Measurements from ENCODE around the gene MTMR2. TPM values are rescaled to one million over a fixed set of nuclear protein-coding genes. Genes with fewer than 3 reads are reported as not detected.

MTMR2 gene
- total and polyA plus RNA-seq, 10 of the 15 experiments (the other 5 are each of a cell fraction or from before 2014, with no cell fraction given), result 7.6 to 46.6 (median 22.5) TPM

- Histone ChIP-seq H3K36me3 (ENCODE audit: control insufficient read depth in 2 of 2, insufficient read depth in 2 of 2, low read length in 1 of 2) (peaks cover 1 to 13% of the 10 kb centered on the region in 2 experiments; a peak in 2 of 4 replicates), H4K20me1 (ENCODE audit: control insufficient read depth, insufficient read depth) (no peaks in the 10 kb centered on the region), H3K4me1 (ENCODE audit: control insufficient read depth, insufficient read depth, low read length) (no peaks in the 10 kb centered on the region), H3K4me2 (ENCODE audit: control insufficient read depth, insufficient read depth) (no peak overlapping the region), H3K4me3 (no peak overlapping the region), H3K27me3 (replicated peaks in 1 of 2; ENCODE audit: control insufficient read depth in 2 of 2, insufficient read depth in 2 of 2, low read length in 1 of 2) (no peaks in the 10 kb centered on the region), H2AFZ (ENCODE audit: control insufficient read depth, low read depth, low read length) (no peak overlapping the region), H3K9ac (ENCODE audit: control insufficient read depth, insufficient read depth, low read length) (no peak overlapping the region), H3K27ac (ENCODE audit: control insufficient read depth, insufficient read depth) (no peak overlapping the region), H3K79me2 (ENCODE audit: control insufficient read depth, insufficient read depth, low read length) (no peaks in the 10 kb centered on the region), H3K9me3 (replicated peaks; ENCODE audit: control insufficient read depth, insufficient read depth, low read length) (no peaks in the 10 kb centered on the region)
- 100% methylated on average over 1 of the region's 1 CpG for WGBS (ENCODE audit: insufficient coverage, insufficient replicate concordance, low lambda C conversion rate, missing lambda C conversion rate)
- SMC1A ChIA-PET (ENCODE audit: uncharacterized antibody, unreplicated experiment), result interaction anchor here (0.6 to 1.7 kb wide), 8 partner anchors 8 to 613 kb away, joined by 3 to 6 read pairs (median 3); partner anchors contain the start of gene MAML2
- POLR2A ChIA-PET, result interaction anchor here (0.7 kb wide), 1 partner anchor 157 kb away, joined by 9 read pairs; no protein-coding TSS in a partner anchor
- BruUV-seq (replicated peaks), result no TSS peak
- CTCF ChIA-PET, result interaction anchor here (1.1 to 1.8 kb wide), 3 partner anchors 9 to 549 kb away, joined by 4 to 9 read pairs (median 7); no protein-coding TSS in a partner anchor
- DNase-seq (ENCODE audit: low read depth, low spot score), result no peak
- no peak for ATAC-seq
- no peak for FAIRE-seq
- intact Hi-C loops (cut with micrococcal nuclease; ENCODE audit: unreplicated experiment), result no loop called here
- RAD21 ChIA-PET (ENCODE audit: unreplicated experiment), result interaction anchor here (0.7 to 1.3 kb wide), 5 partner anchors 9 to 581 kb away, joined by 3 to 5 read pairs (median 3); partner anchors contain the start of gene MAML2
- in situ Hi-C loops (cut with MboI), result no loop called here
- TF ChIP-seq ZSCAN29 (IDR thresholded peaks at IDR 0.05) (no peak), RELB (IDR thresholded peaks at IDR 0.05; ENCODE audit: low read depth) (no peak), ZBTB33 (IDR thresholded peaks at IDR 0.05) (no peak), NBN (IDR thresholded peaks at IDR 0.05) (no peak), ATF3 (IDR thresholded peaks at IDR 0.05; ENCODE audit: borderline replicate concordance, extremely low read depth, low read depth, low read length) (no peak), MYC (IDR thresholded peaks at IDR 0.05; ENCODE audit: insufficient read depth, insufficient read length, insufficient replicate concordance, low read length, severe bottlenecking) (no peak), E2F4 (IDR thresholded peaks at IDR 0.05; ENCODE audit: low read depth, low read length) (no peak), HDAC6 (IDR thresholded peaks at IDR 0.05; ENCODE audit: unreplicated experiment) (no peak), KDM1A (IDR thresholded peaks at IDR 0.05; ENCODE audit: borderline replicate concordance) (no peak), CEBPZ (IDR thresholded peaks at IDR 0.05; ENCODE audit: low read depth, low read length) (no peak), NRF1 (conservative IDR thresholded peaks at IDR 0.05; ENCODE audit: low read depth, low read length) (no peak), NFYA (IDR thresholded peaks at IDR 0.05; ENCODE audit: borderline replicate concordance, low read depth, low read length) (no peak), SMAD5 (IDR thresholded peaks at IDR 0.05; ENCODE audit: low read depth) (no peak), CREB1 (IDR thresholded peaks at IDR 0.05; ENCODE audit: low read depth) (no peak)
These were observed 78.7 kb downstream of the MTMR2 start for GRCh38 chr11:95845167-95845566.
